B cell (primary cell): ENCODE measurements around the gene PRRC2C. TPM values are rescaled to one million over a fixed set of nuclear protein-coding genes. Genes with fewer than 3 reads are reported as not detected.

Experiments
- ATAC-seq: fragments of 200-7000 bp; cut with Tn5 transposase; one replicate; pipeline ENCODE4 v1.10.0; 2021; ENCODE audit warnings: low read depth, mild to moderate bottlenecking, moderate number of reproducible peaks, moderate library complexity
- CTCF ChIA-PET: fragments of 350-600 bp; sonication (Branson Sonifier 250); formaldehyde crosslinking; loops from one replicate; lab custom pipeline; 2021; ENCODE audit warnings: antibody characterized with exemption, inconsistent platforms; lab: Charles Lee
- POLR2A ChIA-PET: fragments of 350-600 bp; sonication (Branson Sonifier 250); formaldehyde crosslinking; loops from one replicate; lab custom pipeline; 2021; ENCODE audit warnings: antibody characterized with exemption; lab: Charles Lee
- DNase-seq: peaks from one replicate; pipeline ENCODE4 v3.0.0; 2013
- H2AFZ ChIP-seq: 2 replicates; pipeline ENCODE4 v1.6.1; 2012; ENCODE audit warnings: mild to moderate bottlenecking, low read depth, low read length; ENCODE audit not compliant: insufficient read depth, poor library complexity, severe bottlenecking
- H3K27ac ChIP-seq, 2 donors: 1 replicate in 1 of 2; 2 replicates in 1 of 2; pipeline ENCODE4 v1.5.1; 2012 to 2013; ENCODE audit warnings: low read length in 2 of 2, mild to moderate bottlenecking in 2 of 2, moderate library complexity in 1 of 2
- H3K27me3 ChIP-seq, 4 experiments: fragments of 200-600 bp in 1 of 4; sonication (generic) in 1 of 4; replicated peaks in 1 of 4; 1 replicate in 2 of 4; 2 replicates in 2 of 4; pipeline versions ENCODE4 v1.6.1 to v1.7.0; 2013 to 2016; ENCODE audit warnings: low read length in 3 of 4, mild to moderate bottlenecking in 2 of 4, mixed read lengths in 1 of 4, moderate library complexity in 1 of 4; ENCODE audit not compliant: insufficient read depth in 4 of 4, control insufficient read depth in 3 of 4; ENCODE audit errors: control extremely low read depth in 1 of 4
- H3K36me3 ChIP-seq, 2 experiments: replicated peaks in 1 of 2; 1 replicate in 1 of 2; 2 replicates in 1 of 2; pipeline versions ENCODE4 v1.6.1 to v1.7.1; 2013; ENCODE audit warnings: low read length in 1 of 2; ENCODE audit not compliant: insufficient read depth in 2 of 2, control insufficient read depth in 1 of 2; ENCODE audit errors: control extremely low read depth in 1 of 2, extremely low read depth in 1 of 2
- H3K4me1 ChIP-seq, 2 donors: fragments of 200-600 bp in 1 of 2; sonication (generic) in 1 of 2; 1 replicate in 1 of 2; 2 replicates in 1 of 2; pipeline versions ENCODE4 v1.5.1 to v1.6.1; 2013 to 2017; ENCODE audit warnings: low read length in 2 of 2; ENCODE audit not compliant: control insufficient read depth in 2 of 2, insufficient read depth in 2 of 2
- H3K4me2 ChIP-seq: replicated peaks from 2 replicates; pipeline ENCODE3; 2012; ENCODE audit warnings: mild to moderate bottlenecking, low read depth, low read length; ENCODE audit not compliant: poor library complexity, severe bottlenecking
- H3K4me3 ChIP-seq, 5 experiments: fragments of 200-600 bp in 1 of 5; sonication (generic) in 1 of 5; 1 replicate in 3 of 5; 2 replicates in 2 of 5; pipeline versions ENCODE4 v1.5.1 to v1.7.0; 2011 to 2016; ENCODE audit warnings: low read length in 4 of 5, mild to moderate bottlenecking in 4 of 5, low read depth in 2 of 5, control low read depth in 1 of 5, moderate library complexity in 1 of 5; ENCODE audit not compliant: insufficient read depth in 1 of 5; ENCODE audit errors: control extremely low read depth in 1 of 5, extremely low read depth in 1 of 5
- H3K79me2 ChIP-seq: fragments of 200-600 bp; sonication (generic); one replicate; pipeline ENCODE4 v1.6.0; 2016; ENCODE audit warnings: low read length; ENCODE audit not compliant: control insufficient read depth, insufficient read depth
- H3K9ac ChIP-seq: fragments of 200-600 bp; sonication (generic); 2 replicates; pipeline ENCODE4 v1.6.1; 2017; ENCODE audit warnings: mild to moderate bottlenecking, low read length, moderate library complexity
- H3K9me3 ChIP-seq, 3 donors: one replicate each; pipeline versions ENCODE4 v1.6.1 to v1.7.1; 2013; ENCODE audit warnings: low read length in 2 of 3; ENCODE audit not compliant: control insufficient read depth in 2 of 3, insufficient read depth in 1 of 3; ENCODE audit errors: control extremely low read depth in 1 of 3
- H4K20me1 ChIP-seq: 2 replicates; pipeline ENCODE4 v1.6.0; 2012; ENCODE audit warnings: mild to moderate bottlenecking, low read length; ENCODE audit not compliant: insufficient read depth, control insufficient read depth, poor library complexity, severe bottlenecking
- H3K27ac Mint-ChIP-seq: one replicate; pipeline ENCODE4 v1.8.0; 2021; ENCODE audit warnings: mixed read lengths
- H3K27me3 Mint-ChIP-seq: one replicate; pipeline ENCODE4 v1.8.0; 2021; ENCODE audit warnings: mixed read lengths
- H3K4me1 Mint-ChIP-seq: one replicate; pipeline ENCODE4 v1.8.0; 2021; ENCODE audit warnings: mixed read lengths
- H3K4me3 Mint-ChIP-seq: one replicate; pipeline ENCODE4 v1.8.0; 2021; ENCODE audit warnings: mixed read lengths
- H3K9me3 Mint-ChIP-seq: one replicate; pipeline ENCODE4 v1.8.0; 2022; ENCODE audit warnings: mixed read lengths; ENCODE audit not compliant: insufficient read depth
- EZH2 ChIP-seq: IDR thresholded peaks from 2 replicates; pipeline ENCODE4 v1.6.1; 2012; ENCODE audit warnings: borderline replicate concordance, low read depth, mild to moderate bottlenecking, moderate library complexity, low read length; ENCODE audit not compliant: insufficient read depth, poor library complexity, severe bottlenecking
- WGBS: methylation state at CpG from one replicate; pipeline ENCODE4 v1.1.5; 2013; ENCODE audit warnings: missing lambda C conversion rate; ENCODE audit not compliant: insufficient coverage; 5-methylcytosine and 5-hydroxymethylcytosine counted together
- intact Hi-C: fragments of 100-400 bp; cut with micrococcal nuclease; formaldehyde crosslinking; loops from one replicate; pipeline ENCODE4 v1.10.0; 2022
- polyA plus RNA-seq: library from polyadenylated mRNA; depleted of rRNA; stranded (reverse); fragments of >200 nt; gene quantifications from 2 replicates; pipeline ENCODE4 v1.2.3, GENCODE V29; 2012
- total RNA-seq, 2 donors: library from RNA; stranded (reverse); fragments of 120-200 nt in 1 of 2; gene quantifications; 1 replicate in 1 of 2; 2 replicates in 1 of 2; pipeline versions ENCODE4 v1.2.3 to v1.2.4, GENCODE V29; 2013 to 2022
- TF ChIP-seq, protein P1 (sequence below): fragments of 200-600 bp; IDR thresholded peaks from one replicate; pipeline ENCODE4 v1.8.0; 2022; ENCODE audit warnings: antibody characterized with exemption, mild to moderate bottlenecking

PRRC2C gene
- total and polyA plus RNA-seq, 2 donors (not counting 1 experiment from before 2014, with no cell fraction given), result 65.4 to 305 TPM

DNA sequence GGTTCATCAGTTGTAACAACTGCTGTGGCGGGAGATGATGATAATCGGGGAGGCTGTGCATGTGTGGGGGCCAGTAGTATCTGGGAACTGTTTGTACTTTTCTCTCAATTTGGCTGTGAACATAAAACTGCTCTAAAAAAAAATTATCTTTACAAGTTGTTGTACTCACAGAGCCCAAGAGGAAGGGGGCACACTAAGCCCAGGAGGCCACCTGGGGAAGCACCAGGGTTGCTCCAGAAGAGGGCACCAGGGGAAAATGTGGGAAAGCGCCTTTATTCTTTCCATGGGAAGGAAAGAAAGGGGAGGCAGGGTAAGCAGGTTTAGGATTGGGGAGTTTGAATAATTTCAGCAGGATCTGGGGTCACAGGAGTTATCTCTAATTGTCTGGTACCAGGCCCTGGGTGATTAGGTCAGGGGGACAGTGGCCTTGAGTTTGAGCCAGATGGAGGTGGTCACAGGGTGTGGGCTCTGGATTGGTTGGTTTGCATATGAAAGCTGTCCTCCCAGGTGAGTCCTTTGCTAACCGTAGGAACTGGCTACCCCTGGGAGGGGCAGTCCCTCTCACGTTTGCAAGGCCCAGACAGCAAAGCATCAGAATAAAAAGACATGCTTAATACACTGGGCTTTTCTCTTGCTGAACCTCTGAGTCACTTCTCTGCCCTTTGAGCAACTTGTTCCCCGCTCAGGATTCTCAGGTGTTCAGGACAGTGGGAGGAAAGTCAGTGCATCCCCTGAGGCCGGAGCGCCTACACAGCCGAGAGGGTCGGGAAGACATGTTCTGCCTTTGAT is 155.9 kb downstream of the PRRC2C start:
- no peaks in the 10 kb centered on the region for H3K79me2 ChIP-seq
- H3K9me3 Mint-ChIP-seq, result no peaks in the 10 kb centered on the region
- TF ChIP-seq, protein P1, sequence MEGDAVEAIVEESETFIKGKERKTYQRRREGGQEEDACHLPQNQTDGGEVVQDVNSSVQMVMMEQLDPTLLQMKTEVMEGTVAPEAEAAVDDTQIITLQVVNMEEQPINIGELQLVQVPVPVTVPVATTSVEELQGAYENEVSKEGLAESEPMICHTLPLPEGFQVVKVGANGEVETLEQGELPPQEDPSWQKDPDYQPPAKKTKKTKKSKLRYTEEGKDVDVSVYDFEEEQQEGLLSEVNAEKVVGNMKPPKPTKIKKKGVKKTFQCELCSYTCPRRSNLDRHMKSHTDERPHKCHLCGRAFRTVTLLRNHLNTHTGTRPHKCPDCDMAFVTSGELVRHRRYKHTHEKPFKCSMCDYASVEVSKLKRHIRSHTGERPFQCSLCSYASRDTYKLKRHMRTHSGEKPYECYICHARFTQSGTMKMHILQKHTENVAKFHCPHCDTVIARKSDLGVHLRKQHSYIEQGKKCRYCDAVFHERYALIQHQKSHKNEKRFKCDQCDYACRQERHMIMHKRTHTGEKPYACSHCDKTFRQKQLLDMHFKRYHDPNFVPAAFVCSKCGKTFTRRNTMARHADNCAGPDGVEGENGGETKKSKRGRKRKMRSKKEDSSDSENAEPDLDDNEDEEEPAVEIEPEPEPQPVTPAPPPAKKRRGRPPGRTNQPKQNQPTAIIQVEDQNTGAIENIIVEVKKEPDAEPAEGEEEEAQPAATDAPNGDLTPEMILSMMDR, result no peak
- no peak for TF ChIP-seq EZH2
- no peak overlapping the region for H3K4me3 Mint-ChIP-seq
- CTCF ChIA-PET, result no interaction called here
- no peak overlapping the region for H2AFZ ChIP-seq
- H3K36me3 ChIP-seq, result no peaks in the 10 kb centered on the region
- no peaks in the 10 kb centered on the region for H3K9me3 ChIP-seq
- peaks cover 5% of the 10 kb centered on the region for H3K27me3 Mint-ChIP-seq
- POLR2A ChIA-PET, result no interaction called here
- H3K4me2 ChIP-seq, result no peak overlapping the region
- H3K27ac ChIP-seq, result no peak overlapping the region
- H3K27ac Mint-ChIP-seq, result no peak overlapping the region
- intact Hi-C loops, result no loop called here
- no peaks in the 10 kb centered on the region for H3K27me3 ChIP-seq
- no peak overlapping the region for H3K9ac ChIP-seq
- no peak for ATAC-seq
- H3K4me3 ChIP-seq, result no peak overlapping the region
- WGBS, result 75% methylated on average over 9 of the region's 10 CpGs
- peaks cover 3% of the 10 kb centered on the region for H3K4me1 Mint-ChIP-seq
- H4K20me1 ChIP-seq, result no peaks in the 10 kb centered on the region
- no peak for DNase-seq
- no peaks in the 10 kb centered on the region for H3K4me1 ChIP-seq

GRCh38 chr1:171642197-171642596 is 156.9 kb downstream of the PRRC2C start:
- H3K4me1 Mint-ChIP-seq, result peaks cover 3% of the 10 kb centered on the region
- ATAC-seq, result no peak
- no peaks in the 10 kb centered on the region for H3K9me3 ChIP-seq
- H3K79me2 ChIP-seq, result no peaks in the 10 kb centered on the region
- H3K4me2 ChIP-seq, result no peak overlapping the region
- WGBS, result 81% methylated on average over 4 of the region's 4 CpGs
- no peak overlapping the region for H3K9ac ChIP-seq
- no peaks in the 10 kb centered on the region for H3K27me3 ChIP-seq
- ChIA-PET POLR2A (no interaction called here), CTCF (interaction anchor here (0.9 kb wide), 1 partner anchor 8 kb away, joined by 3 read pairs; no protein-coding TSS in a partner anchor)
- H3K27ac Mint-ChIP-seq, result no peak overlapping the region
- DNase-seq, result no peak
- no peak overlapping the region for H3K27ac ChIP-seq
- no peaks in the 10 kb centered on the region for H3K9me3 Mint-ChIP-seq
- H3K4me3 ChIP-seq, result no peak overlapping the region
- H3K4me3 Mint-ChIP-seq, result no peak overlapping the region
- no peaks in the 10 kb centered on the region for H3K36me3 ChIP-seq
- peaks cover 5% of the 10 kb centered on the region for H3K27me3 Mint-ChIP-seq
- no peak for TF ChIP-seq EZH2
- TF ChIP-seq, protein P1, result no peak
- H3K4me1 ChIP-seq, result no peaks in the 10 kb centered on the region
- H4K20me1 ChIP-seq, result no peaks in the 10 kb centered on the region
- no peak overlapping the region for H2AFZ ChIP-seq
- intact Hi-C loops, result no loop called here
